ENCODE measurements around the gene OTX1. TPM values are rescaled to one million over a fixed set of nuclear protein-coding genes. Genes with fewer than 3 reads are reported as not detected.
"Not testable (repeated sequence)": the region's sequence is repeated elsewhere in the genome, so short reads cannot be mapped to it uniquely, and the experiment has no call there.

The OTX1 gene
- 4.1 and 4.3 TPM in 2 replicates for total RNA-seq (2014; rRNA removed; shearing (Covaris generic))

DNA sequence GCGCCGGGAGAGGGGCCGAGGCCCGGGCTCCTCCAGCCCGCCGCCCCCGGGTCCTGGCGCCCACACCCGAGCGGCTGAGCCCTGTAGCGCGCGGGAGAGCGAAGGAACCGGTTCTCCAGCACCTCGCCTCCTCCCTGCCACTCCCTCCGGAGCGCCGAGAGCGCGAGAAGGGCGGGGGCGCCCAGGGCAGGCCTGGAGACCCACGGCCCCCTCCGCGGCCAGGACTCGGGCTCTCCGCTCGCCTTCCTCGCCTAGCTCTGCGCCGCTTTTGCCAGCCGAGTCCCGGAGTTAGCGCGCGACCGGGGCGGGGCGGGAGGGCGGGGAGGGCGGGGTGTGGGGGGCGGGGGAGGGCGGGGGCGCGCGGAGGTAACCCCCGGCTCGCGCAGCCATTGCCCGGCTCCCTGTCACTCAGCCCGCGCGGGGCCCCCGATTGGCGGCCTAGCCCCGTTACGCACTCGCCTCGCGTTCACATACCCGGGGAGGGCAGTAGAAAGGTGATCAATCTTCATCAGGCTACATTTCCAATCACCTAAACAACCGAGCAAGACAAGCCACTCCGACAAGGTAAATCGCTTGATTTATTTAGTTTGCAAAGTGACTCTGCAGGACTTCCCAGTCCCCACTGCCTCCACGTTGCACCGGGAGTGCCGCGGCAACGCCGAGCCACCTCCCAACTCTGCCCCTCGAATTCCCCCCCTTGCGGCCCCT is at the start of gene OTX1:
OTX1 (plus strand) TSS at position 497 of the 708 bp plus-strand sequence. CDS start 2,161 bp downstream, outside the sequence.
- Histone ChIP-seq H3K9me3 (replicated peaks) (no peaks in the 10 kb centered on the region), H3K4me3 (peak within 1 kb of the TSS; percentile 94), H3K4me1 (no peaks in the 10 kb centered on the region), H3K27me3 (no peaks in the 10 kb centered on the region), H3K27ac (peak within 1 kb of the TSS; percentile 82), H3K36me3 (peaks cover 18% of the 10 kb centered on the region)
- peak; percentile 87 to 89 for DNase-seq

DNA sequence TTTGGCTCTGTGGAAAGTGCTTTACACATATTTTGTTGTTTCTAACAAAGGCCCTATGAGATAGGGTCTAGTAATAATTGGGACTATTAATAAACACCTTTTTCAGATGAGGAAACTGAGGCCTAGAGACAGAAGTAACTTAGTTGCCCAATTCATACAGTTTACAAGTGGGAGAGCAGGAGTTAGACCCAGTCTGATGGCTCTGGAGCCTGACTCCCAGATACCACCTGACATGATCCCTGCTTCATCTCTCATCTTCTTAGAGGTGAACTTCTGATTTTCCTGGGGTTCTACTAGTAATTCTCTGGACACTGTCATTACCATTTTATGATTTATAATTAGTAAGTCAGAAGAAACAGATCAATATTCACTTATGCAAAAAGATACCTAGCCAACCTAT is 49.1 kb upstream of the OTX1 start:
- Histone ChIP-seq H3K36me3 (peaks cover 8% of the 10 kb centered on the region; the same call in 1 of the 2 replicates), H3K27me3 (no peaks in the 10 kb centered on the region; the same call in 1 of the 2 replicates), H3K9me3 (replicated peaks) (no peaks in the 10 kb centered on the region), H3K4me3 (no peak overlapping the region), H3K27ac (no peak overlapping the region), H3K4me1 (no peaks in the 10 kb centered on the region)
- no peak for DNase-seq

DNA sequence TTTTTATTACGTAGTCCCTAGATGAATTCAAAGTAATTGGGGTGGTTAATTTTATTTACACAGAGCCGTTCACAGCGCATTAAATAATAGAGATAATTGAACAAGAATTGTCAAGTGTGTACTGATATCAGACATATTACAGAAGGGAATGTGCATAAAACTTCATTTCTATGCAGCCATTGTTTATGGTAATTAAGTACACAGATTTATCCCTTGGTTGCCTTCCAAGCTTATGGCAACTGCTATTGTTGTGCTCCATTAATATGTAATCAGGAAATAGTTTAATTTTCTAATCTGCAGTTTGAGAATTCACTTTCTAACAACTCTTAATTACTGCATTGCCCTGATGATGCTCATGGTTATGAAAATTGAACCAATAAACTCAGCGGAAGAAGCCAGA is 47.3 kb upstream of the OTX1 start:
- no peaks in the 10 kb centered on the region for H3K9me3 ChIP-seq (replicated peaks)
- no peak overlapping the region for H3K4me3 ChIP-seq
- H3K27ac ChIP-seq: no peak overlapping the region
- no peaks in the 10 kb centered on the region; the same call in 1 of the 2 replicates for H3K27me3 ChIP-seq
- DNase-seq: no peak
- H3K36me3 ChIP-seq: peaks cover 8% of the 10 kb centered on the region; the same call in 1 of the 2 replicates
- H3K4me1 ChIP-seq: no peaks in the 10 kb centered on the region

DNA sequence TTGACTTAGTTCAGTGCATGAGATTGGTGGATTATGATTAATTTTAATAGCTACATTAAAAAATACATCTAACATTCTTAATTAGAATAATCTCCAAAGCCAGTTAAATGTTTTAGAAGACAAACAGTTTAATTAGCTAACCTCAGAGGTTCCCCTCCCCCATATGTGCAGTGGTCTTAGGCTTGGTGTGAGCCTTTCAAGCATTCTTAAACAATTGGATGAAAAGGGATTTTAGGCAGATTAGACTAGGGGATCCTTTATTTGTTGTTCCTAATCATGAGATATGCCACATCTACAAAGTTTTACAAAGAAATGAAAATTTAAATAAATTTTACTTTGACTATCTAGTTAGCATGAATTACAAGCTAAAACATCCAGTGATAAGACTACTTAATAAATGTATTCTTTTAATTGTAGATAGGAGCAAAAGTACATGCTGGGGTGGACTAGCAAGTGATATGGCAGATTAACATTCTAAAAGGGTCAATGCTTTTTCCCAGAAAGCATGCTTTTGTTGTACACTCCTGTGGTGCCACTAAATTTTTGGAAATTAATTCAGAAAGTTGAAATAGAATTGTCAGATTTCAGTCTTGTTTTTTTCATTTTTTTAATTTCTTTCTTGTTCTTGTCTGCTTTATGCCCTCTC is 42.7 kb upstream of the OTX1 start:
- no peak for DNase-seq

DNA sequence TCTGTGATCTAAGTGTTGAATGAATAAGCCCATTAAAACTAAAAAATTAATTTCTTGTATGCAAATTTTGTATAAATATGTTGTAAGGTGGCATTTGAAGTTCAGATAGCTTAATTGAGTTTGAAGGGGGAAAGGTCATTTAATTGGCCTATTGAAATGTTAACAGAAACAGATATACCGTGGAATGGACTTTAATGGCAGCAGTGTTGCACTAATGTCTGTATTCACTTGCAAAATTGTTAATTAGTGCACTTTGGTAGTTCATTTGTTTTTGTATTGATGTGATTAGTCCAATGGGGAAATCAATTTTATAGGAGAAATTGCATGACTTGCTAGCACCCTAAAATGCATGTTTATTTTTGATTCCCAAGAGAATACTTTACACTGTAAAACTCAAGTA is 41.8 kb upstream of the OTX1 start:
- Histone ChIP-seq H3K27me3 (no peaks in the 10 kb centered on the region), H3K27ac (no peak overlapping the region), H3K36me3 (0 out of 2 replicates have a peak, but pooled peaks cover 4% of the 10 kb centered on the region), H3K4me3 (no peak overlapping the region), H3K9me3 (replicated peaks) (no peaks in the 10 kb centered on the region), H3K4me1 (no peaks in the 10 kb centered on the region)
- no peak for DNase-seq

More for the DNA sequence above, 42.7 kb upstream of the OTX1 start:
- Histone ChIP-seq H3K36me3 (0 out of 2 replicates have a peak, but pooled peaks cover 4% of the 10 kb centered on the region), H3K4me1 (no peaks in the 10 kb centered on the region), H3K4me3 (no peak overlapping the region), H3K27ac (no peak overlapping the region), H3K27me3 (no peaks in the 10 kb centered on the region), H3K9me3 (replicated peaks) (no peaks in the 10 kb centered on the region)

DNA sequence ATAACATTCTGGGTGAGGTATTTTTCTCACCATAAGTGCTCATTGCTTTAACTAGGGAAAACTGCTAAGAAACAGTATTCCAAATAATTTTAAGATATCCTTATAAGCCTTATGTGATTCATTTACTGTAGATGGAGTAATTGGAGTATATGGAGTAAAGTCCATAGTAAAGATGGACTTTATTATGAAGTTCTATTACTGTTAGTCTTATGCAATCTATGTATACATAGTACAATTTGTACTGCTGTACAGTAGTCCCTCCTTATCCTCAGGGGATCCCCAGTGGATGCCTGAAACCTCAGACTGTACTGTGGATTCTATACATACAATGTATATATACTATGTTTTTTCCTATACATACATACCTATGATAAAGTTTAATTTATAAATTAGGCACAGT is 41.1 kb upstream of the OTX1 start:
- DNase-seq: no peak
- Histone ChIP-seq H3K27me3 (no peaks in the 10 kb centered on the region), H3K4me3 (no peak overlapping the region), H3K27ac (no peak overlapping the region), H3K4me1 (no peaks in the 10 kb centered on the region), H3K36me3 (0 out of 2 replicates have a peak, but pooled peaks cover 4% of the 10 kb centered on the region), H3K9me3 (replicated peaks) (no peaks in the 10 kb centered on the region)

DNA sequence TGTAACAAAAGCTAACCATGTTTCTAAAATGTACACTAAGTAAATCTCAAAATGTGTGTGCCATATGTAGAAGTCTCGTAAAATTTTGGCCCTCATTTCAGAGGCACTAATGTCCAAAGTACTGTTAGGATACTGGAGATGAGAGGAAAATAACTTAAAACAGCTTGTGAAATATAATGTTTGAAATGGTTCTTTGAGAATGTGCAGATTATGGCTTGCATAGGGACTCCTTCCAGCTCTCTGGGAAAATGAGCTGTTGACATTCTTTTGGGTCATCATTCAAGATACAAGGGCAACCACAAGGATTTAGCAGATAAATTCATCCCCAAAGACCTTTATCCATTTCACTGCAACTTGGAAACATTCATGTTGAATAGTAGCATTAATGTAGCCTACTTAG is 38.1 kb upstream of the OTX1 start:
- Histone ChIP-seq H3K9me3 (replicated peaks) (no peaks in the 10 kb centered on the region), H3K4me1 (no peaks in the 10 kb centered on the region), H3K36me3 (no peaks in the 10 kb centered on the region), H3K27me3 (no peaks in the 10 kb centered on the region), H3K27ac (no peak overlapping the region), H3K4me3 (no peak overlapping the region)
- no peak for DNase-seq

DNA sequence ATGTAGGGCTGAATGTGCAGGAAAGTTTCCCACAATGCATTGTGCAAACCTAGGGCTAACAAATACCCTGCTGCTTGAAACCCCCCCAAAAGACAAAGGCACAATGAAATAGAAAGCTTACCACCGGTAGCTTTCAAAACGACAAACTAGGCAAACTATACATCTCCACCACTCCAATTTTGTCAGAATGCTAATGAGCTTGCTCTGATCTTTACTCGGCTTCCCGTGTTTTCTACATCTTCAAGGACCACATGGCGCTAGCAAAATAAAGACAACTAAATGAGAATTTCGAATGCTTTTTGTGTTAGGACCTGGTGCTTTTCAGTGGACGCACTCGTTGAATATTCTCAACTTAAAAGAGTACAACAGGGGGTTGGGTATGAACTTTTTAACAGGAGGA is 37.2 kb upstream of the OTX1 start:
- no peaks in the 10 kb centered on the region for H3K36me3 ChIP-seq
- H3K4me1 ChIP-seq: no peaks in the 10 kb centered on the region
- H3K9me3 ChIP-seq (replicated peaks): no peaks in the 10 kb centered on the region
- H3K27me3 ChIP-seq: no peaks in the 10 kb centered on the region
- no peak overlapping the region for H3K4me3 ChIP-seq
- H3K27ac ChIP-seq: no peak overlapping the region
- no peak for DNase-seq

DNA sequence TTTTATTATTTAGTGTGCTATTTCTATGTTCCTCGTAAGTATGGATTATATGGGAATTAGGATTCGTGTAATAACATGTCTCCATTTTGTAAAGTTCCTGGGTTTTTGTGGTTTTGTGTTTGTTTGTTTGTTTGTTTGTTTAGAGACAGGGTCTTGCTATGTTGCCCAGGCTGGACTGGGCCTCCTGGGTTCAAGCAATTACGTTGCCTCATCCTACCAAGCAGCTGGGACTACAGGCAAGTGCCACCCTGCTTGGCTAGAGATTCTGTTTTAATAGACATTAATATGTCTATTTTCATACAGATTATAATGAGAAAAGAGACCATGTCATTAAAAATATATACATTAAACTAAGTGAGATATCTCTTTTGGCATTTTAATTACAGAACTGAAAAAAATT is 35.2 kb upstream of the OTX1 start:
- H3K9me3 ChIP-seq (replicated peaks): no peaks in the 10 kb centered on the region
- H3K27me3 ChIP-seq: no peaks in the 10 kb centered on the region
- no peaks in the 10 kb centered on the region for H3K36me3 ChIP-seq
- H3K4me3 ChIP-seq: no peak overlapping the region
- H3K27ac ChIP-seq: no peak overlapping the region
- no peaks in the 10 kb centered on the region for H3K4me1 ChIP-seq
- DNase-seq: no peak

DNA sequence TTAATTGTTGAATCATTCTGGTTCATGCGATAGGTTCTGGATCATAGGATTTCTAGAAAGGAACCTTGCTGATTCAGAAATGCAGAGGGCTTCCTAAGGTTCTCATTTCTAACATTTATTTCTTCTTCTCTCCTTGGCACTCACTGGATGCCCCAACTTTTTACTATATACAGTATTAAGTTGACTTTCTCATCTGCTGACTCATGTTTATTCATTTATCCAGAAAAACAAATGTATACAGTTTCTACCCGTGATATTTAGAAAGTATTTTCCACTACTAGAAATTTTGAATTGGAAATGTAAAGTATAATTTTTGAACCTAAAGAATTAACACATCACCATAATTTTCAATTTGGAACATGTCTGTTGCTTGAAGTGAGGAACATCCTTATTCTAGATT is 32.2 kb upstream of the OTX1 start:
- H3K9me3 ChIP-seq (replicated peaks): no peaks in the 10 kb centered on the region
- no peaks in the 10 kb centered on the region for H3K27me3 ChIP-seq
- H3K27ac ChIP-seq: no peak overlapping the region
- no peak for DNase-seq
- no peak overlapping the region for H3K4me3 ChIP-seq
- H3K4me1 ChIP-seq: no peaks in the 10 kb centered on the region
- H3K36me3 ChIP-seq: no peaks in the 10 kb centered on the region

DNA sequence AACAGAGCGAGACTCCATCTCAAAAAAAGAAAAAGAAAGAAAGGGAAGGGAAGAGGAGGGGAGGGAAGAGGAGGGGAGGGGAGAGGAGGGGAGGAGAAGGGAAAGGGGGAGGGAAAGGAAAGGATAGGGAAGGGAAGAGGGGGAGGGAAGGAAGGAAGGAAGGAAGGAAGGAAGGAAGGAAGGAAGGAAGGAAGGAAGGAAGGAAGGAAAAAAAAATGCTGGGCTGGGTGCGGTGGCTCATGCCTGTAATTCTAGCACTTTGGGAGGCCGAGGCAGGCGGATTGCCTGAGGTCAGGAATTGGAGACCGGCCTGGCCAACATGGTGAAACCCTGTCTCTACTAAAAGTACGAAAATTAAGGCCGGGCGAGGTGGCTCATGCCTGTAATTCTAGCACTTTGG is 30.9 kb upstream of the OTX1 start:
- not testable (repeated sequence) for H3K27ac ChIP-seq, DNase-seq

DNA sequence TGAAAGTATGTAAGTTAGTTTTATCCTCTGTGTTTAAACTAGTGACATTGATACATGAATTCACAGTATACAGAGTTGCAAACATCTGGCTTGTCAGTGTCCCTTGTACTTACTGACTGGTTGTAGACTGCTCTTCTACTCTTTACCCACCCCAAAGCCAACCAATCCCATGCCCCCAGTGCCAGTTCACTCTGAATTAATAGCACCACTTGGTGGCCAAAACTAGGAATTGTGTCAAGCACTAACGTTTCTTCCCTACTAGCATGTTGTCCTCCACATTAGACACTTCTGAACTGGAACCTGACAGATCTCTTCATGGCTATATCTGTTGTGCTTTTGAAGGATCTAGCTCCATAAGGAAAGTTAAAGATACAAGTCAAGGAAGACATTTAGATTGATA is 27.2 kb upstream of the OTX1 start:
- peak; percentile 50 to 75 for DNase-seq
- no peaks in the 10 kb centered on the region for H3K36me3 ChIP-seq
- H3K9me3 ChIP-seq (replicated peaks): no peaks in the 10 kb centered on the region
- no peak overlapping the region for H3K4me3 ChIP-seq
- no peaks in the 10 kb centered on the region for H3K27me3 ChIP-seq
- no peaks in the 10 kb centered on the region for H3K4me1 ChIP-seq
- H3K27ac ChIP-seq: no peak overlapping the region

More for the DNA sequence above, 30.9 kb upstream of the OTX1 start:
- H3K36me3 ChIP-seq; H3K27me3 ChIP-seq; H3K9me3 ChIP-seq (replicated peaks); H3K4me3 ChIP-seq; H3K4me1 ChIP-seq: not testable (repeated sequence)

DNA sequence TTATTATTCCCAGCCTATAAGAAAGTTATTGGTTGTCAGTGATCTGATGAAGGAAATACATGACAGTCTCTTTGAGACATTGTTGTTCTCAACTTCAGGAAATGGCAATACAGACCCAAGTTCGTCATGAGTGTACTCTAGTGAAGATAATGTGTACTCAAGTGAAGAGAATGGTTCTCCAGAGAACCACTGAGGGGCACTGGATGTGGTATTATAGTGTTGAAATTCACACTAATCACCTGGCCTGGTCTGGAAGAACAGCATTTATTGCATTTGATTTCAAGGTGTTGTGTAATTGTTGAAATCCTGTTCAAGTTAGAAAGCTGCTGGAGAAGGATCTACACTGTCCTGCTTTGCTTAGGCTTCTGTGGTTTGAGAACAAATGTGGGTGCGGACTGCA is 23.4 kb upstream of the OTX1 start:
- no peaks in the 10 kb centered on the region for H3K27me3 ChIP-seq
- H3K4me1 ChIP-seq: peaks cover 8% of the 10 kb centered on the region
- H3K36me3 ChIP-seq: 0 out of 2 replicates have a peak, but pooled peaks cover 4% of the 10 kb centered on the region
- no peak overlapping the region for H3K27ac ChIP-seq
- no peak overlapping the region for H3K4me3 ChIP-seq
- no peaks in the 10 kb centered on the region for H3K9me3 ChIP-seq (replicated peaks)
- DNase-seq: no peak

DNA sequence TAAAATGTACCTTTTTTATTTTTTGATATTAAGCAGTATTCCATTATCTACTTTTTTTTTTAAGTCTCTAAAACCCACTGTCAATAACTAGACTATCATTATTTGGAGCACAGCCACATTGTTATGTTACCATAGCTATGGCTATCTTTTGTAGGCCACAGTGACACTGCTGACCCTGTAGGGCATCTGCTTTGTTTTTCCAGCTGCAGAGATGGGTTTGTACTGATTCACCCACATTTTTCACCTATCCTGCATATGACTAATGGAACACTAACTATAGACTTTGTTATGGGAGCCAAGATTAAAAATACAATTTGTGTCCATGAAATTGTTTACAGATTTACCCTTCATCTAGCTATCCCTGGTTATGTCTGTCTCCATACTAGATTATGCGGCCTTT is 21.6 kb upstream of the OTX1 start:
- Histone ChIP-seq H3K27me3 (no peaks in the 10 kb centered on the region), H3K27ac (no peak overlapping the region), H3K9me3 (replicated peaks) (no peaks in the 10 kb centered on the region; the same call in 1 of the 2 replicates), H3K36me3 (0 out of 2 replicates have a peak, but pooled peaks cover 4% of the 10 kb centered on the region), H3K4me3 (no peak overlapping the region), H3K4me1 (peaks cover 8% of the 10 kb centered on the region)
- peak in 1 of 2 experiments; percentile 16 for DNase-seq

DNA sequence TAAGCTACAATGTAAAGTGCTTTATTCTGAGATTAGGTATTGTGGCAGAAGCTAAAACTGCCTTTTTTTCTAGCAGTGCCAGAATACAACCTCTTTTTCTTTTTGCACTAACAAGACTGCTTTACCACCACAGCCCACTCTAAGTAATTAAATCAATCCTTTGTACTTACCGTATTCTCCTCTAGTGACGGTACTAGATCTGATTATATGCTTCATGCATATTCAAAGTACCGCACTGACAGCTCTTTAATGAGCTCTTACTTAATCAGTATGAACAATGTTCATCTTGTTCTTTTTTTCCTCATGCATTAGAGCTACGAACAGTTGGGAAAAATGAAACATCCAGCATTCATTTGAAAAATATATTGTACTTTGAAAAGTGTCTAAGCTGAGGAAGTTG is 16.1 kb upstream of the OTX1 start:
- no peak overlapping the region for H3K4me3 ChIP-seq
- no peak overlapping the region for H3K27ac ChIP-seq
- no peaks in the 10 kb centered on the region for H3K27me3 ChIP-seq
- peaks cover 3% of the 10 kb centered on the region; the same call in 1 of the 2 replicates for H3K4me1 ChIP-seq
- H3K36me3 ChIP-seq: no peaks in the 10 kb centered on the region
- no peak for DNase-seq
- H3K9me3 ChIP-seq (replicated peaks): no peaks in the 10 kb centered on the region; the same call in 1 of the 2 replicates
